ENCODE measurements around the gene TPP2. TPM values are rescaled to one million over a fixed set of nuclear protein-coding genes. Genes with fewer than 3 reads are reported as not detected.

Gene TPP2
- 33.9 and 43.6 TPM in 2 replicates for total RNA-seq (2014; rRNA removed; shearing (Covaris generic); ENCODE audit: low replicate concordance)

- Histone ChIP-seq H3K36me3 (peaks cover 3% of the 10 kb centered on the region; the same call in 1 of the 2 replicates), H3K4me3 (peak within 1 kb of the TSS; percentile 84), H3K27me3 (no peaks in the 10 kb centered on the region), H3K9me3 (no peaks in the 10 kb centered on the region)
- peak; percentile 99 for DNase-seq
Measured at GRCh38 chr13:102596147-102597028, at the start of gene TPP2. Gene TPP2 (plus strand): TSS chr13:102596986. CDS start chr13:102597039, 53 bp downstream.

GRCh38 chr13:102548811-102549210, 48.0 kb upstream of the TPP2 start:
- no peaks in the 10 kb centered on the region for H3K9me3 ChIP-seq
- DNase-seq = no peak
- no peaks in the 10 kb centered on the region for H3K36me3 ChIP-seq
- H3K4me3 ChIP-seq = no peak overlapping the region
- no peaks in the 10 kb centered on the region for H3K27me3 ChIP-seq

- Histone ChIP-seq H3K4me3 (no peak overlapping the region), H3K27me3 (no peaks in the 10 kb centered on the region), H3K9me3 (no peaks in the 10 kb centered on the region), H3K36me3 (no peaks in the 10 kb centered on the region)
- no peak for DNase-seq
Measured at GRCh38 chr13:102550507-102550906, 46.3 kb upstream of the TPP2 start.

- Histone ChIP-seq H3K4me3 (no peak overlapping the region), H3K27me3 (no peaks in the 10 kb centered on the region), H3K9me3 (no peaks in the 10 kb centered on the region), H3K36me3 (no peaks in the 10 kb centered on the region)
- peak; percentile 1 for DNase-seq
Measured at GRCh38 chr13:102555914-102556553, 40.8 kb upstream of the TPP2 start.

- Histone ChIP-seq H3K9me3 (no peaks in the 10 kb centered on the region), H3K4me3 (no peak overlapping the region), H3K36me3 (no peaks in the 10 kb centered on the region), H3K27me3 (no peaks in the 10 kb centered on the region)
- no peak for DNase-seq
Measured at GRCh38 chr13:102556806-102557205, 40.0 kb upstream of the TPP2 start.

GRCh38 chr13:102558029-102558428, 38.8 kb upstream of the TPP2 start:
- H3K4me3 ChIP-seq = no peak overlapping the region
- H3K9me3 ChIP-seq = no peaks in the 10 kb centered on the region
- DNase-seq = no peak
- no peaks in the 10 kb centered on the region for H3K27me3 ChIP-seq
- no peaks in the 10 kb centered on the region for H3K36me3 ChIP-seq

GRCh38 chr13:102561933-102562332, 34.9 kb upstream of the TPP2 start:
- no peak for DNase-seq
- no peaks in the 10 kb centered on the region for H3K27me3 ChIP-seq
- H3K4me3 ChIP-seq = no peak overlapping the region
- H3K36me3 ChIP-seq = no peaks in the 10 kb centered on the region
- no peaks in the 10 kb centered on the region for H3K9me3 ChIP-seq

- H3K4me3 ChIP-seq = no peak overlapping the region
- no peaks in the 10 kb centered on the region for H3K27me3 ChIP-seq
- no peaks in the 10 kb centered on the region for H3K36me3 ChIP-seq
- DNase-seq = no peak
- H3K9me3 ChIP-seq = no peaks in the 10 kb centered on the region
Measured at GRCh38 chr13:102563267-102563666, 33.5 kb upstream of the TPP2 start.

GRCh38 chr13:102564564-102564963, 32.2 kb upstream of the TPP2 start:
- H3K9me3 ChIP-seq = no peaks in the 10 kb centered on the region
- no peak for DNase-seq
- H3K4me3 ChIP-seq = no peak overlapping the region
- no peaks in the 10 kb centered on the region for H3K27me3 ChIP-seq
- H3K36me3 ChIP-seq = no peaks in the 10 kb centered on the region

GRCh38 chr13:102566513-102566912, 30.3 kb upstream of the TPP2 start:
- no peaks in the 10 kb centered on the region for H3K9me3 ChIP-seq
- DNase-seq = no peak
- H3K27me3 ChIP-seq = no peaks in the 10 kb centered on the region
- no peaks in the 10 kb centered on the region for H3K36me3 ChIP-seq
- H3K4me3 ChIP-seq = no peak overlapping the region

- no peak for DNase-seq
- Histone ChIP-seq H3K9me3 (no peaks in the 10 kb centered on the region), H3K36me3 (no peaks in the 10 kb centered on the region), H3K27me3 (peaks cover under 1% of the 10 kb centered on the region; the same call in 1 of the 2 replicates), H3K4me3 (no peak overlapping the region)
Measured at GRCh38 chr13:102567857-102568256, 28.9 kb upstream of the TPP2 start.

GRCh38 chr13:102569488-102569887, 27.3 kb upstream of the TPP2 start:
- peak; percentile 5 for DNase-seq
- Histone ChIP-seq H3K27me3 (peaks cover 7% of the 10 kb centered on the region), H3K36me3 (no peaks in the 10 kb centered on the region), H3K4me3 (no peak overlapping the region), H3K9me3 (no peaks in the 10 kb centered on the region)

- no peak for DNase-seq
- no peaks in the 10 kb centered on the region for H3K36me3 ChIP-seq
- H3K9me3 ChIP-seq = no peaks in the 10 kb centered on the region
- no peak overlapping the region for H3K4me3 ChIP-seq
- peaks cover 7% of the 10 kb centered on the region for H3K27me3 ChIP-seq
Measured at GRCh38 chr13:102571075-102571474, 25.7 kb upstream of the TPP2 start.

- no peak for DNase-seq
- H3K36me3 ChIP-seq = no peaks in the 10 kb centered on the region
- no peak overlapping the region for H3K4me3 ChIP-seq
- peaks cover 7% of the 10 kb centered on the region for H3K27me3 ChIP-seq
- no peaks in the 10 kb centered on the region for H3K9me3 ChIP-seq
Measured at GRCh38 chr13:102572323-102572722, 24.5 kb upstream of the TPP2 start.

- H3K27me3 ChIP-seq = peaks cover 6% of the 10 kb centered on the region
Measured at GRCh38 chr13:102580552-102581169, 16.1 kb upstream of the TPP2 start.

GRCh38 chr13:102582256-102582655, 14.5 kb upstream of the TPP2 start:
- Histone ChIP-seq H3K36me3 (no peaks in the 10 kb centered on the region), H3K27me3 (peaks cover 6% of the 10 kb centered on the region), H3K9me3 (no peaks in the 10 kb centered on the region), H3K4me3 (no peak overlapping the region)
- DNase-seq = no peak

More at GRCh38 chr13:102580552-102581169, 16.1 kb upstream of the TPP2 start:
- Histone ChIP-seq H3K4me3 (no peak overlapping the region), H3K36me3 (no peaks in the 10 kb centered on the region), H3K9me3 (no peaks in the 10 kb centered on the region)
- no peak for DNase-seq

- Histone ChIP-seq H3K36me3 (no peaks in the 10 kb centered on the region), H3K27me3 (peaks cover 6% of the 10 kb centered on the region), H3K4me3 (no peak overlapping the region), H3K9me3 (no peaks in the 10 kb centered on the region)
- DNase-seq = no peak
Measured at GRCh38 chr13:102584434-102584833, 12.4 kb upstream of the TPP2 start.
